ENCODE data around the gene CLEC4M.
A peak's percentile ranks its signal among the peaks of the same experiment; 100 is the strongest.
"Not testable (repeated sequence)": the region's sequence is repeated elsewhere in the genome, so short reads cannot be mapped to it uniquely, and the experiment has no call there.

The CLEC4M gene

GRCh38 chr19:7769171-7769570 lies 6.1 kb downstream of the CLEC4M start:
- FAIRE-seq (no peak), DNase-seq (ENCODE audit: insufficient read length, low spot score) (no peak)

- DNase-seq (ENCODE audit: insufficient read length, low spot score) (no peak), FAIRE-seq (no peak)
Measured at GRCh38 chr19:7771072-7771471, 8.0 kb downstream of the CLEC4M start.

GRCh38 chr19:7772752-7773291 lies 9.8 kb downstream of the CLEC4M start:
- DNase-seq (ENCODE audit: insufficient read length, low spot score), result no peak
- FAIRE-seq, result no peak

GRCh38 chr19:7773841-7774240 lies 10.8 kb downstream of the CLEC4M start:
- FAIRE-seq (no peak), DNase-seq (ENCODE audit: insufficient read length, low spot score) (no peak)

GRCh38 chr19:7775761-7776160 lies 12.7 kb downstream of the CLEC4M start:
- no peak for FAIRE-seq
- no peak for DNase-seq (ENCODE audit: insufficient read length, low spot score)

- no peak for DNase-seq (ENCODE audit: insufficient read length, low spot score)
Measured at GRCh38 chr19:7778081-7778480, 15.0 kb downstream of the CLEC4M start.

GRCh38 chr19:7779631-7780486 lies 16.8 kb downstream of the CLEC4M start:
- no peak for FAIRE-seq

More at GRCh38 chr19:7778081-7778480, 15.0 kb downstream of the CLEC4M start:
- FAIRE-seq, result no peak

GRCh38 chr19:7781157-7781556 lies 18.1 kb downstream of the CLEC4M start:
- no peak for DNase-seq (ENCODE audit: insufficient read length, low spot score)
- no peak for FAIRE-seq

More at GRCh38 chr19:7779631-7780486, 16.8 kb downstream of the CLEC4M start:
- DNase-seq (ENCODE audit: insufficient read length, low spot score), result no peak

- FAIRE-seq (no peak), DNase-seq (ENCODE audit: insufficient read length, low spot score) (peak; percentile 30)
Measured at GRCh38 chr19:7783991-7784423, 21.0 kb downstream of the CLEC4M start.

- FAIRE-seq (no peak), DNase-seq (ENCODE audit: insufficient read length, low spot score) (no peak)
Measured at GRCh38 chr19:7784856-7785255, 21.8 kb downstream of the CLEC4M start.

- DNase-seq (ENCODE audit: insufficient read length, low spot score) (no peak), FAIRE-seq (no peak)
Measured at GRCh38 chr19:7787141-7787540, 24.1 kb downstream of the CLEC4M start.

- DNase-seq (ENCODE audit: insufficient read length, low spot score), result no peak
- no peak for FAIRE-seq
Measured at GRCh38 chr19:7787602-7788177, 24.6 kb downstream of the CLEC4M start.

- FAIRE-seq (no peak), DNase-seq (ENCODE audit: insufficient read length, low spot score) (no peak)
Measured at GRCh38 chr19:7788178-7788932, 25.3 kb downstream of the CLEC4M start.

GRCh38 chr19:7788933-7789323 lies 25.9 kb downstream of the CLEC4M start:
- no peak for FAIRE-seq
- DNase-seq (ENCODE audit: insufficient read length, low spot score), result no peak

GRCh38 chr19:7789447-7789846 lies 26.4 kb downstream of the CLEC4M start:
- DNase-seq (ENCODE audit: insufficient read length, low spot score), result no peak
- no peak for FAIRE-seq

- FAIRE-seq (no peak), DNase-seq (ENCODE audit: insufficient read length, low spot score) (no peak)
Measured at GRCh38 chr19:7790416-7790815, 27.4 kb downstream of the CLEC4M start.

- no peak for DNase-seq (ENCODE audit: insufficient read length, low spot score)
- FAIRE-seq, result no peak
Measured at GRCh38 chr19:7792281-7792680, 29.2 kb downstream of the CLEC4M start.

- not testable (repeated sequence) for FAIRE-seq
Measured at GRCh38 chr19:7792701-7793100, 29.7 kb downstream of the CLEC4M start.

GRCh38 chr19:7793493-7793892 lies 30.4 kb downstream of the CLEC4M start:
- DNase-seq (ENCODE audit: insufficient read length, low spot score), result no peak
- no peak for FAIRE-seq

More at GRCh38 chr19:7792701-7793100, 29.7 kb downstream of the CLEC4M start:
- DNase-seq (ENCODE audit: insufficient read length, low spot score), result not testable (repeated sequence)

GRCh38 chr19:7795555-7796161 lies 32.6 kb downstream of the CLEC4M start:
- no peak for DNase-seq (ENCODE audit: insufficient read length, low spot score)
- no peak for FAIRE-seq
